Nephron (organoid): ENCODE results near the gene SYT2.

Experiments used
- H3K27ac Mint-ChIP-seq, 3 experiments: 2 replicates each; pipeline ENCODE4 v1.8.0; 2020; ENCODE audit warnings: mixed read lengths in 3 of 3, mild to moderate bottlenecking in 2 of 3, moderate library complexity in 1 of 3
- H3K27me3 Mint-ChIP-seq: 2 replicates; pipeline ENCODE4 v1.8.0; 2021; ENCODE audit warnings: low read depth, mild to moderate bottlenecking, moderate library complexity, mixed read lengths
- H3K36me3 Mint-ChIP-seq: 2 replicates; pipeline ENCODE4 v1.8.0; 2020; ENCODE audit warnings: low read depth, mixed read lengths
- H3K4me1 Mint-ChIP-seq: 2 replicates; pipeline ENCODE4 v1.8.0; 2020; ENCODE audit warnings: mixed read lengths
- H3K4me3 Mint-ChIP-seq, 3 experiments: 2 replicates each; pipeline ENCODE4 v1.8.0; 2020; ENCODE audit warnings: mild to moderate bottlenecking in 3 of 3, mixed read lengths in 3 of 3, moderate library complexity in 2 of 3
- H3K9me3 Mint-ChIP-seq: 2 replicates; pipeline ENCODE4 v1.8.0; 2020; ENCODE audit warnings: mixed read lengths
- CTCF ChIP-seq, 3 experiments: fragments of 200-600 bp; sonication (generic); IDR thresholded peaks; one replicate each; pipeline ENCODE4 v1.5.0; 2021; ENCODE audit warnings: antibody characterized with exemption in 3 of 3; ENCODE audit not compliant: unreplicated experiment in 3 of 3

Gene SYT2

GRCh38 chr1:202577381-202577780, 132.9 kb downstream of the SYT2 start:
- H3K4me1 Mint-ChIP-seq: peaks cover 95% of the 10 kb centered on the region
- H3K27ac Mint-ChIP-seq: peak overlapping the region; percentile 97 to 98 (median 98)
- H3K4me3 Mint-ChIP-seq: peak overlapping the region in 2 of 3 experiments; percentile 4 to 39
- peaks cover 22% of the 10 kb centered on the region for H3K36me3 Mint-ChIP-seq
- no peaks in the 10 kb centered on the region for H3K27me3 Mint-ChIP-seq
- TF ChIP-seq CTCF (IDR thresholded peaks at IDR 0.05; ENCODE audit: unreplicated experiment in 3 of 3): no peak
- H3K9me3 Mint-ChIP-seq: no peaks in the 10 kb centered on the region

- H3K9me3 Mint-ChIP-seq: no peaks in the 10 kb centered on the region
- no peak for TF ChIP-seq CTCF (IDR thresholded peaks at IDR 0.05; ENCODE audit: unreplicated experiment in 3 of 3)
- no peaks in the 10 kb centered on the region for H3K27me3 Mint-ChIP-seq
- peaks cover 90% of the 10 kb centered on the region for H3K4me1 Mint-ChIP-seq
- H3K36me3 Mint-ChIP-seq: peaks cover 16% of the 10 kb centered on the region
- peak overlapping the region; percentile 97 to 98 (median 98) for H3K27ac Mint-ChIP-seq
- H3K4me3 Mint-ChIP-seq: peak overlapping the region in 1 of 3 experiments; percentile 21
Measured at GRCh38 chr1:202576816-202577215, 133.4 kb downstream of the SYT2 start.

- Mint-ChIP-seq H3K4me1 (peaks cover 88% of the 10 kb centered on the region), H3K36me3 (peaks cover 10% of the 10 kb centered on the region), H3K4me3 (no peak overlapping the region), H3K27me3 (no peaks in the 10 kb centered on the region), H3K27ac (peak overlapping the region; percentile 58 to 98 (median 97)), H3K9me3 (no peaks in the 10 kb centered on the region)
- no peak for TF ChIP-seq CTCF (IDR thresholded peaks at IDR 0.05; ENCODE audit: unreplicated experiment in 3 of 3)
Measured at GRCh38 chr1:202575918-202576653, 134.2 kb downstream of the SYT2 start.

GRCh38 chr1:202572867-202573266, 137.4 kb downstream of the SYT2 start:
- TF ChIP-seq CTCF (IDR thresholded peaks at IDR 0.05; ENCODE audit: unreplicated experiment in 3 of 3): no peak
- Mint-ChIP-seq H3K4me1 (peaks cover 78% of the 10 kb centered on the region), H3K27me3 (no peaks in the 10 kb centered on the region), H3K36me3 (peaks cover 10% of the 10 kb centered on the region), H3K4me3 (no peak overlapping the region), H3K27ac (peak overlapping the region in 2 of 3 experiments; percentile 54 to 98), H3K9me3 (no peaks in the 10 kb centered on the region)

GRCh38 chr1:202571719-202572339, 138.4 kb downstream of the SYT2 start:
- H3K27me3 Mint-ChIP-seq: no peaks in the 10 kb centered on the region
- no peaks in the 10 kb centered on the region for H3K9me3 Mint-ChIP-seq
- TF ChIP-seq CTCF (IDR thresholded peaks at IDR 0.05; ENCODE audit: unreplicated experiment in 3 of 3): peak; percentile 67 to 76 (median 68)
- peaks cover 10% of the 10 kb centered on the region for H3K36me3 Mint-ChIP-seq
- peak overlapping the region in 1 of 3 experiments; percentile 96 for H3K27ac Mint-ChIP-seq
- H3K4me1 Mint-ChIP-seq: peaks cover 76% of the 10 kb centered on the region
- H3K4me3 Mint-ChIP-seq: no peak overlapping the region
